Thyroid gland (tissue), 4 donors: ENCODE data around the gene MCM3AP. TPM values are rescaled to one million over a fixed set of nuclear protein-coding genes. Genes with fewer than 3 reads are reported as not detected.

Experiments
- DNase-seq, 2 donors: peaks; one replicate each; pipeline ENCODE4 v3.0.0-alpha.2; 2019
- H3K27ac ChIP-seq, 3 donors: fragments of 200-600 bp; sonication (generic); 1 replicate in 2 of 3; 2 replicates in 1 of 3; pipeline ENCODE4 v1.5.1; 2016 to 2019; ENCODE audit warnings: mild to moderate bottlenecking in 1 of 3, moderate library complexity in 1 of 3
- H3K27me3 ChIP-seq: fragments of 200-600 bp; sonication (generic); one replicate; pipeline ENCODE4 v1.5.1; 2019
- H3K36me3 ChIP-seq, 2 donors: fragments of 200-600 bp; sonication (generic); one replicate each; pipeline ENCODE4 v1.5.1; 2016 to 2019
- H3K4me1 ChIP-seq, 2 donors: fragments of 200-600 bp; sonication (generic); one replicate each; pipeline ENCODE4 v1.5.1; 2017 to 2019
- H3K4me3 ChIP-seq, 3 donors: fragments of 200-600 bp; sonication (generic); replicated peaks in 1 of 3; 1 replicate in 2 of 3; 2 replicates in 1 of 3; pipeline ENCODE4 v1.5.1; 2016; ENCODE audit warnings: mild to moderate bottlenecking in 1 of 3
- H3K9me3 ChIP-seq: fragments of 200-600 bp; sonication (generic); one replicate; pipeline ENCODE4 v1.5.1; 2017
- POLR2A ChIP-seq, 2 donors: fragments of 450-650 bp; IDR thresholded peaks; one replicate each; pipeline ENCODE4 v1.6.1; 2017; ENCODE audit warnings: antibody characterized with exemption in 2 of 2, mild to moderate bottlenecking in 2 of 2, moderate library complexity in 1 of 2
- WGBS, 2 donors: methylation state at CpG; one replicate each; pipeline ENCODE4 v1.1.5; 2017; 5-methylcytosine and 5-hydroxymethylcytosine counted together
- intact Hi-C: fragments of 100-400 bp; cut with DNase I; formaldehyde crosslinking; loops from one replicate; pipeline ENCODE4 v1.15.1; 2023
- total RNA-seq, 4 donors: library from RNA; depleted of rRNA; stranded (reverse); fragments of >200 nt; gene quantifications; one replicate each; pipeline ENCODE4 v1.2.3, GENCODE V29; 2016
- TF ChIP-seq, protein P1 (sequence below), 6 experiments: fragments of 200-600 bp in 3 of 6; fragments of 450-650 bp in 3 of 6; sonication (generic) in 3 of 6; IDR thresholded peaks; one replicate each; pipeline ENCODE4 v1.5.1; 2016 to 2019; ENCODE audit warnings: antibody characterized with exemption in 6 of 6, mild to moderate bottlenecking in 2 of 6, inconsistent platforms in 1 of 6, moderate library complexity in 1 of 6

Gene MCM3AP
- total RNA-seq, 4 donors from 2014 or later: 65.7 to 116 (median 81.0) TPM

DNA sequence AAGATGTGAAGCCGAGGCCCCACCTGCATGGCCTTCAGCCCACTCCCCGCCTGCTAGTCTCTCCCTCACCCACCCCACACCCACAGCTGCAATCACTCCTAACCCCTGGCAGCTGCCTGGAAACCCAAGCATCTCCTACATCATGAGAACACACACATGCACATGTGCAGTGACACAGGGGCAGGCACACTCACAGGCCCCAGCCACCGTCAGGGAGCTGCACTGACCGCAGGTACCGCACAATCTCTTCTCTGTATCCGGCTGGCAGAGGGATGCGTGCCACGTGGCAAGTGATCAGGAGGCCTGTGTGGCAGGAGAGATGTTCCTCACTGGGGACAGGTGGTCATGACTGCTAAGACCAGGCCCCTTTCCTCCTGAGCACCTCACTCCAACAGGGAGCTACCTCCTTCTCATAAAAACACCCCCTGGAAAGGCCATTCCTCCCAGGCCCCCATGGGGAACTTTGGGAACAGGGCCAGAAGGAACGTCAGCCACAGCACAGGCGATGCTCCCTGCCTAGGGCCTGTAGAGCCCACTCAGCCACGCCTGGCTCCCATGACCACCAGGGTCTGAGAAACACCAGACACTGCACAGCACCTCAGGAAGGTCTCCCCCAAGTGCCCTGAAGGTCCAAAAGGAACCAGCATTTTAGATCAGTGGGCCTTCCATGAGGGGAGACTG is 62.8 kb downstream of the MCM3AP start:
- Histone ChIP-seq H3K4me1 (peaks cover 4 to 8% of the 10 kb centered on the region in 2 donors), H3K4me3 (no peak overlapping the region), H3K9me3 (no peaks in the 10 kb centered on the region), H3K36me3 (peaks cover 0 to 9% of the 10 kb centered on the region in 2 donors), H3K27me3 (no peaks in the 10 kb centered on the region), H3K27ac (no peak overlapping the region)
- intact Hi-C loops: no loop called here
- DNase-seq: no peak
- no peak for TF ChIP-seq POLR2A (IDR thresholded peaks at IDR 0.05)
- TF ChIP-seq, protein P1, sequence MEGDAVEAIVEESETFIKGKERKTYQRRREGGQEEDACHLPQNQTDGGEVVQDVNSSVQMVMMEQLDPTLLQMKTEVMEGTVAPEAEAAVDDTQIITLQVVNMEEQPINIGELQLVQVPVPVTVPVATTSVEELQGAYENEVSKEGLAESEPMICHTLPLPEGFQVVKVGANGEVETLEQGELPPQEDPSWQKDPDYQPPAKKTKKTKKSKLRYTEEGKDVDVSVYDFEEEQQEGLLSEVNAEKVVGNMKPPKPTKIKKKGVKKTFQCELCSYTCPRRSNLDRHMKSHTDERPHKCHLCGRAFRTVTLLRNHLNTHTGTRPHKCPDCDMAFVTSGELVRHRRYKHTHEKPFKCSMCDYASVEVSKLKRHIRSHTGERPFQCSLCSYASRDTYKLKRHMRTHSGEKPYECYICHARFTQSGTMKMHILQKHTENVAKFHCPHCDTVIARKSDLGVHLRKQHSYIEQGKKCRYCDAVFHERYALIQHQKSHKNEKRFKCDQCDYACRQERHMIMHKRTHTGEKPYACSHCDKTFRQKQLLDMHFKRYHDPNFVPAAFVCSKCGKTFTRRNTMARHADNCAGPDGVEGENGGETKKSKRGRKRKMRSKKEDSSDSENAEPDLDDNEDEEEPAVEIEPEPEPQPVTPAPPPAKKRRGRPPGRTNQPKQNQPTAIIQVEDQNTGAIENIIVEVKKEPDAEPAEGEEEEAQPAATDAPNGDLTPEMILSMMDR (IDR thresholded peaks at IDR 0.05): no peak
- 87 to 91% methylated on average over 10 to 11 of the region's 11 CpGs for WGBS, 2 donors

DNA sequence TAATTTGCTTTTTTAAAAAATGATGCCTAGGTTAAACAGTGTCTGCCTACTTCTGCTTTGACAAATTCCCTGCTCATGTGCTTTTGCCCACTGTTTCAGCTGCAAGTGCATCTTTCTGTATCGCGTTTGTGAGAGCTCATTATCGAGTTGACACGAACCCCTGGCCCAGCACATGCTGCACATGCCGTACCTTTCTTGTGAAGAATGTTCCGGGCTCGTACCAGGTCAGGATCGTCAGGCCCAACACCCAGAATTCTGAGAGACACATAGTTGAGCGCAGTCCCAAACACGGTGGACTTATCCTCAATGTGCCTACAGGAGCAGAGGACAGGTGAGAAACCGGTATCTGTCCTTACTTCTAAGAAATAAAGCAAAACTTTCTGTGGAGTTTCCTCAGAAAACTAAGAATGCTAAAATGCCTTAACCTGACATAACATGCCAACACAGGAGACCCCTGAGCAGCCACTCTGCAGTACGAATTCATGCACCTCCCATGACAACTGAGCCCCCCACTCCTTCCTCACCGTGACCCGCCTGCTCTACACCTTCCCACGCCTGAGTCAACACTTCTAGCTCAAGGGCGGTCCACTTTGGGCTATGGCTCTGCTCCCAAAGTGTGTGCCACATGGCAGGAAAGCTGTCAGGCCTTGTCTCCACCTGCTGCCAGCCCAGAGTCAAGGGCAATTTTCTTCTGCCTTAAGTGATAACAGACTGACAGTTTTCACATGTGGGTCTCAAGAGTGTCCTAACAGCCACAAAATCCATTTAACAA is 63.6 kb downstream of the MCM3AP start:
- intact Hi-C loops: no loop called here
- no peak for DNase-seq
- Histone ChIP-seq H3K9me3 (no peaks in the 10 kb centered on the region), H3K27ac (no peak overlapping the region), H3K4me1 (peaks cover 0 to under 1% of the 10 kb centered on the region in 2 donors), H3K27me3 (no peaks in the 10 kb centered on the region), H3K4me3 (no peak overlapping the region), H3K36me3 (peaks cover 0 to 9% of the 10 kb centered on the region in 2 donors)
- 84 to 91% methylated on average over 16 of the region's 16 CpGs for WGBS, 2 donors
- TF ChIP-seq, protein P1 (IDR thresholded peaks at IDR 0.05): no peak
- TF ChIP-seq POLR2A (IDR thresholded peaks at IDR 0.05): no peak

DNA sequence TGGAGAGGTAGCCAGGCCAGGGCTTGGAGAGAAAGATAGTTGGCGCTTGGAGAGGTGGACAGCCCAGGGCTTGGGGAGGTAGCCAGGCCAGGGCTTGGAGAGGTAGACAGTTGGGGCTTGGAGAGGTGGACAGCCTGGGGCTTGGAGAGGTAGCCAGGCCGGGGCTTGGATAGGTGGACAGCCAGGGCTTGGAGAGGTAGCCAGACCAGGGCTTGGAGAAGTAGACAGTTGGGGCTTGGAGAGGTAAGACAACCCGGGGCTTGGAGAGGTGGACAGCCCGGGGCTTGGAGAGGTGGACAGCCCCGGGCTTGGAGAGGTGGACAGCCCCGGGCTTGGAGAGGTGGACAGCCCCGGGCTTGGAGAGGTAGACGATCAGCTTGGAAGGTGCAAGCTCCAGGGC is 64.6 kb downstream of the MCM3AP start:
- TF ChIP-seq, protein P1 (IDR thresholded peaks at IDR 0.05): no peak
- no peak for TF ChIP-seq POLR2A (IDR thresholded peaks at IDR 0.05)
- 87 to 97% methylated on average over 8 of the region's 8 CpGs for WGBS, 2 donors
- intact Hi-C loops: no loop called here
- Histone ChIP-seq H3K9me3 (no peaks in the 10 kb centered on the region), H3K27ac (no peak overlapping the region), H3K4me3 (no peak overlapping the region), H3K36me3 (peaks cover 0 to 9% of the 10 kb centered on the region in 2 donors), H3K4me1 (no peaks in the 10 kb centered on the region), H3K27me3 (no peaks in the 10 kb centered on the region)
- DNase-seq: no peak

DNA sequence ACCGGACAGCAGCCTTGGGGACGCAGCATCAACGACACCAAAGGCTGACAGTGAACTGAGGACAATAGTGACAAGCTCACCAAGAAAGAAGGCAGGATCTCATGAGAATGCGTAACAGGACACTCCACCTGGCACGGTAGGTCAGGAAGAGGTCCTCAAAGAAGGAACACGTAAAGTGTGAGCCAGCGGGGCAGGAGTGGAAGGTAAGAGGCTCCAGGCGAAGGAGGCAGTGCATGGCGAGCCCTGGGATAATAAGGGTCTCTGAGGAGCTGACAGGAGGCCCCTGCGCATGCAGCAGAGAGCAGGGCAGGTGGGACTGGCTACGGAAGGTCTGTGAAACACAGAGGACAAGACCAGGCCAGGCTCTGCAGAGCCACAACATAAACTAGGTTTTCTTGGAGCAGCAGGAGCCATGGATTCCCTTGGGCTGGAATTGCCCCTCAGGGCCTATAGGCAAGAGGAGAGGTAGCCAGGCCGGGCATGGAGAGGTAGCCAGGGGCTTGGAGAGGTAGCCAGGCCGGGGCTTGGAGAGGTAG is 65.1 kb downstream of the MCM3AP start:
- H3K27ac ChIP-seq: no peak overlapping the region
- intact Hi-C loops: no loop called here
- WGBS, 2 donors: 75 to 78% methylated on average over 13 of the region's 13 CpGs
- TF ChIP-seq, protein P1 (IDR thresholded peaks at IDR 0.05): no peak
- no peak for TF ChIP-seq POLR2A (IDR thresholded peaks at IDR 0.05)
- H3K9me3 ChIP-seq: no peaks in the 10 kb centered on the region
- H3K4me1 ChIP-seq: no peaks in the 10 kb centered on the region
- no peak for DNase-seq
- no peaks in the 10 kb centered on the region for H3K27me3 ChIP-seq
- H3K36me3 ChIP-seq: peaks cover 0 to 9% of the 10 kb centered on the region in 2 donors
- no peak overlapping the region for H3K4me3 ChIP-seq
